Hepatocyte (in vitro differentiated cells): ENCODE results near the gene MIA.

ENCODE experiments used
- CTCF ChIP-seq: fragments of 200-600 bp; sonication (generic); IDR thresholded peaks from 2 replicates; pipeline ENCODE4 v1.5.1; 2016; ENCODE audit warnings: antibody characterized with exemption, mild to moderate bottlenecking; ENCODE audit not compliant: poor library complexity
- EZH2 ChIP-seq: fragments of 200-600 bp; sonication (generic); IDR thresholded peaks from 2 replicates; pipeline ENCODE4 v1.6.1; 2016; ENCODE audit warnings: antibody characterized with exemption, mild to moderate bottlenecking, borderline replicate concordance

- TF ChIP-seq CTCF, result no peak
- no peak for TF ChIP-seq EZH2
These were observed 12.4 kb upstream of the MIA start for GRCh38 chr19:40762754-40763470.
